ENCODE measurements around the gene DGKH. TPM values are rescaled to one million over a fixed set of nuclear protein-coding genes. Genes with fewer than 3 reads are reported as not detected.
A peak's percentile ranks its signal among the peaks of the same experiment; 100 is the strongest.

The DGKH gene
- total RNA-seq, 2 donors from 2014 or later, result 4.0 to 8.8 TPM

- DNase-seq (no peak), ATAC-seq (no peak)
- intact Hi-C loops (cut with DNase I), result loop anchor here (10.0 kb wide), 3 partner anchors 55 to 435 kb away; partner anchors contain the start of gene DGKH (in 1 of the 2)
Measured at GRCh38 chr13:42099962-42100675, 51.7 kb downstream of the DGKH start.

DNA sequence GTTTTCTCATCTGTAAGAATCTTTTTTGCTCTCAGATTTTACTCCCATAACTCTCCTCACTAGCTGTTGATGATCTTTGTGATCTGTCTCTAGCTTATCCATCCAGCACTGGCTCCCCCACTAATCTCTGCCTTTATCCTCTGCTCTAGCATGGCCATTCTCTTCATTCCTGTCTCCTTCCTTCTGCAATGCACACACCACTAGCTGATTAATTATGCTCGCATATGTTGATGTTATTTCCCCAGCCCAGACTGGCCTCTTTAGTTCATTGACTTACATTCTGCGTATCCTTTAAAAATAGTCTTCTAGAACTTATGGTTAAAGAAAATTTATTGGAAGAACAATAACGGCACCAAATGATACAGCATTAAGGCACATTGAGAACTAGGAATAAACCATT lies 52.5 kb downstream of the DGKH start:
- no peak for ATAC-seq
- intact Hi-C loops (cut with DNase I), result loop anchor here (10.0 kb wide), 3 partner anchors 56 to 436 kb away; partner anchors contain the start of gene DGKH (in 1 of the 2)

DNA sequence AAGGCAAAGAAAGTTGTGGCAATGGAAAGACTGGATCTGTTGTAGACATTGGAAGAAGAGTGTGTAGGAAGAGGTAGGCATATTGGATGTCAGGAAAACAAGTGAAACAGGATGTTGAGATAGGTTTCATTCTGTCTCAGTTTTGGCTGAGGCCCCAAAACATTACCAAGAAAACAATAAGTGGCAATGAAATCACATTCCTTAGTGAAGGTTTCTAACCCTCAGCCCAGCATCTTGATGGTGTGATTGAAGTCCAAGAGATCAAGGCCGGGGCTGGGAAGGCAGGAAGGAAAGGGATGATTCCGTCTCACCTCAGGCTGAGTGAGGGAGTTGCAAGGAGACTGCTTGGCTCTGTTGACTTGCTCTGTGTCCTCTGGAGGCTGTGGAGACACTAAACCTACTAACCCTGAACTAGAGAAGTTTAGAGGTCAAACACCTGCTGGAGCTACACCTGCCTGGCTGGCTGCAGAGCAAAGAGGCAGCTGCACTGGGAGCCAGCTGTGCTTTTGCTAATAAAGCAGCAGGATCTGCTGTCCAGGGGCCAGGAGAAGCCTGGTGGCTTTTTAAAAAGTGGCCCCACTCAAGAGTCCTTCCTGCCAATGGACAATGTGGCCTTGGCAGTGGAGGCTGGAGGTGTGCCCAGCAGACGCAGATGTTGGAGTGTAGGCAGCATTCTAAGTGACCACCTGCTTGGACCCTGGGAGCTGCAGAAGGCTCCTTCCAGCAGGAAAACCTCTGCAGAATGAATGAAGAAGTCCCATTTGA lies 53.6 kb downstream of the DGKH start:
- ATAC-seq (no peak), DNase-seq (no peak)
- intact Hi-C loops (cut with DNase I), result loop anchor here (10.0 kb wide), 3 partner anchors 57 to 437 kb away; partner anchors contain the start of gene DGKH (in 1 of the 2)

More for the DNA sequence above, 52.5 kb downstream of the DGKH start:
- DNase-seq, result no peak

GRCh38 chr13:42102961-42103865 lies 54.8 kb downstream of the DGKH start:
- DNase-seq (no peak), ATAC-seq (no peak)
- intact Hi-C loops (cut with DNase I), result loop anchor here (10.0 kb wide), 3 partner anchors 58 to 438 kb away; partner anchors contain the start of gene DGKH (in 1 of the 2)

GRCh38 chr13:42106998-42107397 lies 58.5 kb downstream of the DGKH start:
- DNase-seq (no peak), ATAC-seq (no peak)
- intact Hi-C loops (cut with DNase I), result loop anchor here (10.0 kb wide), 3 partner anchors 62 to 442 kb away; partner anchors contain the start of gene DGKH (in 1 of the 2)

DNA sequence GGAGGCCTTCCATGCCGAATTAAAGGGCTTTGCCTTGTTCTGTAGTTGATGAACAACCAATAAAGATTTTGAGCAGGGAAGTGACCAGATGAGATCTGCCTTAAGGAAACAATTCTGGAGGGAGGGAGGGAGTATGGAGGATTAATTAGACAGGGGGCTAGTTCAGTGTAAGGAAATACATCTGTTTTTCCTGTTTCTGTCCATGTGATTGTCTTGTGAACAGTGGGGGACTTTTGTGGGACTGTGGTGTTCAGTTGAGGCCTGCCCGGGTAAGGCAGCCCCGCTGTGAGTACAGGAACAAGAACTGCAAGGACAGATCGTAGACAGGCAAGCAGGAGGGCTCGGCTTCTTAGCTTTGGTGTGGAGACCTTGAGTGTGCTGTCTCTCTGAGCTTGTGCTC lies 59.0 kb downstream of the DGKH start:
- intact Hi-C loops (cut with DNase I), result loop anchor here (10.0 kb wide), 3 partner anchors 63 to 443 kb away; partner anchors contain the start of gene DGKH (in 1 of the 2)
- DNase-seq, result no peak
- ATAC-seq, result no peak

DNA sequence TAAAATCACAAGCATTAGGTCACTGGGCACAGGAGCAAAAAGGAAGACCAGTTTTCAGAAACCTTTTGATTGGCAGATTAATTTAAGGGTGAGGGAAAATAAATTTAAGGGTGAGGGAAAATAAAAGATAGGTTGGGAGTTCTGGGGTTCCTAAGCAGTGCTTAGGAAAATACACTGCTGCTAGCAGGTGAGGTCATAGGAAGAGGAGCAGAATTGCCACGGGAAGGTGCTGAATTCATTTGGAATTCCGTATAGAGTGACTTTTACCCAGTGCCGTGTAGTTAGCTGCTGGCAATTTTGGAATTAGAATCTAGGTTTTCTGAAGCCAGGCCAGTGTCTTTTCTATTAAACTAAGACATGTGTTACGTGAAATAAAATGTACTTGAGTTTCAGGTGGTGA lies 59.8 kb downstream of the DGKH start:
- DNase-seq (no peak), ATAC-seq (no peak)
- intact Hi-C loops (cut with DNase I), result loop anchor here (10.0 kb wide), 3 partner anchors 63 to 443 kb away; partner anchors contain the start of gene DGKH (in 1 of the 2)

GRCh38 chr13:42109957-42110356 lies 61.5 kb downstream of the DGKH start:
- intact Hi-C loops (cut with DNase I), result loop anchor here (5.0 to 10.0 kb wide), 6 partner anchors 65 to 755 kb away; partner anchors contain the start of gene DGKH (in 1 of the 2)
- no peak for ATAC-seq

GRCh38 chr13:42110410-42111155 lies 62.1 kb downstream of the DGKH start:
- intact Hi-C loops (cut with DNase I), result loop anchor here in 1 of 2 donors (5.0 to 10.0 kb wide), 3 partner anchors 226 to 756 kb away; no protein-coding TSS in a partner anchor
- ATAC-seq (peak; percentile 43 to 67), DNase-seq (no peak)

More at GRCh38 chr13:42109957-42110356, 61.5 kb downstream of the DGKH start:
- no peak for DNase-seq

GRCh38 chr13:42112864-42113263 lies 64.4 kb downstream of the DGKH start:
- intact Hi-C loops (cut with DNase I), result loop anchor here in 1 of 2 donors (5.0 to 10.0 kb wide), 3 partner anchors 228 to 758 kb away; no protein-coding TSS in a partner anchor
- DNase-seq (no peak), ATAC-seq (no peak)

- intact Hi-C loops (cut with DNase I), result loop anchor here in 1 of 2 donors (5.0 to 10.0 kb wide), 3 partner anchors 229 to 759 kb away; no protein-coding TSS in a partner anchor
- no peak for DNase-seq
- ATAC-seq, result no peak
Measured at GRCh38 chr13:42113478-42113877, 65.0 kb downstream of the DGKH start.

GRCh38 chr13:42114278-42114677 lies 65.8 kb downstream of the DGKH start:
- DNase-seq, result no peak
- ATAC-seq, result no peak
- intact Hi-C loops (cut with DNase I), result loop anchor here in 1 of 2 donors (5.0 to 10.0 kb wide), 3 partner anchors 229 to 759 kb away; no protein-coding TSS in a partner anchor

DNA sequence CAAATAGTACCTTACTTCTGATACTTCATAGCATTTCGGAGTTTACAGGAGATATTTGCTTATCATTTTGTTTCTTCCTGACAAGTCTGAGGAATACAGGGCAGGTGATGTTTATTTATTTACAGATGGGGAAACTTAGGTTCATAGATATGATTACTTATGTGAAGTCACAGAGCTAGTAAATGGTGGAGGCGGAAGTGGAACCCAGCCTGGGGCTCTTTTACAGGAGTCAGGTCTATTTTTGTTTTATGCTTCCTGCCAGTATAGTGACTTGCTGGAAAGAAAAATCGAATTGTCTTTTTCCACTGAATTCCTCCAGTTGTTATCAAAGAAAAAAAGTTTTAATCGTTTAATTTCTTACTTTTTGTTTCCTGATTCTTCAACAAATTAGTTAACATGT lies 66.5 kb downstream of the DGKH start:
- no peak for DNase-seq
- no peak for ATAC-seq
- intact Hi-C loops (cut with DNase I), result loop anchor here in 1 of 2 donors (5.0 to 10.0 kb wide), 3 partner anchors 230 to 760 kb away; no protein-coding TSS in a partner anchor

- ATAC-seq (no peak), DNase-seq (no peak)
- intact Hi-C loops (cut with DNase I), result loop anchor here in 1 of 2 donors (10.0 kb wide), 2 partner anchors 231 to 761 kb away; no protein-coding TSS in a partner anchor
Measured at GRCh38 chr13:42116225-42116624, 67.8 kb downstream of the DGKH start.

DNA sequence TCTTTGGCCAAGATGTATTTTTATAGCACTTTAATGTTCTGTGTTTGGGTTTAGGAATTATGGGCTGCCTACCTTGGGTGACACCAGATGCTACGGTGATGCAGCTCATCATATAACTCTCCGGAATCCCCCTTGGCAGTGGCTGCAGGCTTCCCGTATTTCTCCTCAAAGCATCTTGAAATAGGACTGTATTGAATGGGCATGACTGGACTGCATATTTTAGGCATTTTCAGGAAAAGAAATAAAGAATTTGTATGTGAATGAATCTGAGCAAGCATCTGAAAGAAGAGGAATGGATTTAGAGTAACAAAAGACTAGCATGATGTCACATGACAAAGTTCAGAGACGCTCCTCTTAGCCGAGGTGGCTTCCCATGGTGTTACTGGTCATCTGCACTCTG lies 70.6 kb downstream of the DGKH start:
- intact Hi-C loops (cut with DNase I), result loop anchor here in 1 of 2 donors (10.0 kb wide), 2 partner anchors 234 to 764 kb away; no protein-coding TSS in a partner anchor
- DNase-seq (no peak), ATAC-seq (no peak)

DNA sequence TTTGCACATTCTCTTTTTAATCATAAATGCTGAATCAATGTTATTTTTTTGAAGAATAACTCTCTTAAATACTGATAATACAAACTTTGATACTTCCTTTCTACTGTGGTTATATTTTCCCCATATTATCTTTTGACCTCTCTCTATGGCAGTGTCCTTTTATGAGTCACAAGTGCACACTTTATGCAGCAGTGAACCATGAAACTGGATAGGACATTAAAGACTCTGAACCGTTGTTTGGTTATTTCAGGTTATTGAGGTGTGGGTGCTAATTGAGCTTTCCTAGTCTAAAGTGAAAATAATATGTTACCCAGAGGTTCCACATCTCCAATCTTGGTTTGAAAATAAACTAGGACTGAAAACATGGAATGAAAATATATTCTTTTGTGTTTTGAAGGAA lies 71.4 kb downstream of the DGKH start:
- DNase-seq (no peak), ATAC-seq (no peak)
- intact Hi-C loops (cut with DNase I), result loop anchor here in 1 of 2 donors (10.0 kb wide), 2 partner anchors 235 to 765 kb away; no protein-coding TSS in a partner anchor

GRCh38 chr13:42123600-42123999 lies 75.2 kb downstream of the DGKH start:
- ATAC-seq (no peak), DNase-seq (no peak)
- intact Hi-C loops (cut with DNase I), result no loop called here
